ENCODE results near the gene MSLN. TPM values are rescaled to one million over a fixed set of nuclear protein-coding genes. Genes with fewer than 3 reads are reported as not detected.
A peak's percentile ranks its signal among the peaks of the same experiment; 100 is the strongest.

MSLN gene
- polyA plus RNA-seq, 1 donor (not counting 4 experiments of a cell fraction or from before 2014, with no cell fraction given): 8.5 TPM

GRCh38 chr16:785563-786535 is 25.3 kb downstream of the MSLN start:
- peaks cover 5 to 8% of the 10 kb centered on the region in 2 experiments for H3K36me3 ChIP-seq (ENCODE audit: control insufficient read depth in 2 of 2, extremely low read depth in 1 of 2, insufficient read depth in 2 of 2, low read length in 2 of 2)
- H4K20me1 ChIP-seq (ENCODE audit: control insufficient read depth, extremely low read depth, insufficient read depth, low read length): peaks cover 7% of the 10 kb centered on the region
- no peaks in the 10 kb centered on the region for H3K9me1 ChIP-seq (ENCODE audit: control insufficient read depth, extremely low read depth, insufficient read depth, low read length)
- peaks cover 27% of the 10 kb centered on the region for H3K79me2 ChIP-seq (ENCODE audit: control insufficient read depth, insufficient read depth, low read length)
- H3K4me2 ChIP-seq (ENCODE audit: control insufficient read depth, extremely low read depth, insufficient read depth, low read depth, low read length): no peak overlapping the region
- dilution Hi-C loops (cut with MboI; ENCODE audit: extremely low pct_ligation_motif_present, low sequenced_read_pairs): no loop called here
- no peak overlapping the region for H3K27ac ChIP-seq (ENCODE audit: control insufficient read depth, insufficient read depth, low read length)
- TF ChIP-seq EZH2 (IDR thresholded peaks at IDR 0.05; ENCODE audit: low read length): no peak
- TF ChIP-seq, protein P1, sequence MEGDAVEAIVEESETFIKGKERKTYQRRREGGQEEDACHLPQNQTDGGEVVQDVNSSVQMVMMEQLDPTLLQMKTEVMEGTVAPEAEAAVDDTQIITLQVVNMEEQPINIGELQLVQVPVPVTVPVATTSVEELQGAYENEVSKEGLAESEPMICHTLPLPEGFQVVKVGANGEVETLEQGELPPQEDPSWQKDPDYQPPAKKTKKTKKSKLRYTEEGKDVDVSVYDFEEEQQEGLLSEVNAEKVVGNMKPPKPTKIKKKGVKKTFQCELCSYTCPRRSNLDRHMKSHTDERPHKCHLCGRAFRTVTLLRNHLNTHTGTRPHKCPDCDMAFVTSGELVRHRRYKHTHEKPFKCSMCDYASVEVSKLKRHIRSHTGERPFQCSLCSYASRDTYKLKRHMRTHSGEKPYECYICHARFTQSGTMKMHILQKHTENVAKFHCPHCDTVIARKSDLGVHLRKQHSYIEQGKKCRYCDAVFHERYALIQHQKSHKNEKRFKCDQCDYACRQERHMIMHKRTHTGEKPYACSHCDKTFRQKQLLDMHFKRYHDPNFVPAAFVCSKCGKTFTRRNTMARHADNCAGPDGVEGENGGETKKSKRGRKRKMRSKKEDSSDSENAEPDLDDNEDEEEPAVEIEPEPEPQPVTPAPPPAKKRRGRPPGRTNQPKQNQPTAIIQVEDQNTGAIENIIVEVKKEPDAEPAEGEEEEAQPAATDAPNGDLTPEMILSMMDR (optimal IDR thresholded peaks at IDR 0.05 in 1 of 3, IDR thresholded peaks at IDR 0.05 in 1 of 3, conservative IDR thresholded peaks at IDR 0.05 in 1 of 3; ENCODE audit: extremely low read depth in 1 of 3, insufficient read depth in 2 of 3, low read length in 3 of 3): peak; percentile 65 to 91 (median 89)
- DNase-seq (ENCODE audit: low read depth, low spot score) (no peak), FAIRE-seq (no peak)
- peaks cover 32% of the 10 kb centered on the region for H3K4me1 ChIP-seq (ENCODE audit: control insufficient read depth, extremely low read depth, insufficient read depth, low read length)
- H2AFZ ChIP-seq (ENCODE audit: control insufficient read depth, low read length): no peak overlapping the region
- no peak overlapping the region for H3K4me3 ChIP-seq (ENCODE audit: control insufficient read depth in 2 of 3, extremely low read depth in 1 of 3, insufficient read depth in 2 of 3, low read depth in 1 of 3, low read length in 3 of 3)
- H3K9me3 ChIP-seq (ENCODE audit: control insufficient read depth, low read depth, low read length): no peaks in the 10 kb centered on the region
- no peak overlapping the region for H3K9ac ChIP-seq (ENCODE audit: control insufficient read depth, extremely low read depth, insufficient read depth, low read length)
- peaks cover 15% of the 10 kb centered on the region for H3K27me3 ChIP-seq (ENCODE audit: control insufficient read depth, extremely low read depth, insufficient read depth, low read length)

- DNase-seq (ENCODE audit: low read depth, low spot score) (no peak), FAIRE-seq (no peak)
- H3K9ac ChIP-seq (ENCODE audit: control insufficient read depth, extremely low read depth, insufficient read depth, low read length): peak overlapping the region; percentile 83
- peak overlapping the region; percentile 88 for H3K4me2 ChIP-seq (ENCODE audit: control insufficient read depth, extremely low read depth, insufficient read depth, low read depth, low read length)
- H3K4me3 ChIP-seq (ENCODE audit: control insufficient read depth in 2 of 3, extremely low read depth in 1 of 3, insufficient read depth in 2 of 3, low read depth in 1 of 3, low read length in 3 of 3): peak overlapping the region; percentile 74 to 86 (median 86)
- peak overlapping the region; percentile 47 for H3K27ac ChIP-seq (ENCODE audit: control insufficient read depth, insufficient read depth, low read length)
- H2AFZ ChIP-seq (ENCODE audit: control insufficient read depth, low read length): no peak overlapping the region
- H3K9me1 ChIP-seq (ENCODE audit: control insufficient read depth, extremely low read depth, insufficient read depth, low read length): no peaks in the 10 kb centered on the region
- TF ChIP-seq, protein P1 (optimal IDR thresholded peaks at IDR 0.05 in 1 of 3, IDR thresholded peaks at IDR 0.05 in 1 of 3, conservative IDR thresholded peaks at IDR 0.05 in 1 of 3; ENCODE audit: extremely low read depth in 1 of 3, insufficient read depth in 2 of 3, low read length in 3 of 3): no peak
- TF ChIP-seq EZH2 (IDR thresholded peaks at IDR 0.05; ENCODE audit: low read length): no peak
- peaks cover 5 to 12% of the 10 kb centered on the region in 2 experiments for H3K36me3 ChIP-seq (ENCODE audit: control insufficient read depth in 2 of 2, extremely low read depth in 1 of 2, insufficient read depth in 2 of 2, low read length in 2 of 2)
- peaks cover 29% of the 10 kb centered on the region for H3K4me1 ChIP-seq (ENCODE audit: control insufficient read depth, extremely low read depth, insufficient read depth, low read length)
- H4K20me1 ChIP-seq (ENCODE audit: control insufficient read depth, extremely low read depth, insufficient read depth, low read length): peaks cover 7% of the 10 kb centered on the region
- H3K27me3 ChIP-seq (ENCODE audit: control insufficient read depth, extremely low read depth, insufficient read depth, low read length): peaks cover 2% of the 10 kb centered on the region
- H3K9me3 ChIP-seq (ENCODE audit: control insufficient read depth, low read depth, low read length): no peaks in the 10 kb centered on the region
- dilution Hi-C loops (cut with MboI; ENCODE audit: extremely low pct_ligation_motif_present, low sequenced_read_pairs): no loop called here
- H3K79me2 ChIP-seq (ENCODE audit: control insufficient read depth, insufficient read depth, low read length): peaks cover 27% of the 10 kb centered on the region
Observed at GRCh38 chr16:787321-787966, 26.9 kb downstream of the MSLN start.
